Naive thymus-derived CD4-positive, alpha-beta T cell (primary cell): Measurements from ENCODE around the gene RAB31. TPM values are rescaled to one million over a fixed set of nuclear protein-coding genes. Genes with fewer than 3 reads are reported as not detected.

Source experiments
- ATAC-seq: fragments of 150-1000 bp; cut with Tn5 transposase; 2 replicates; pipeline ENCODE4 v1.10.0; 2021; ENCODE audit warnings: mild to moderate bottlenecking, moderate library complexity
- CTCF ChIA-PET: fragments of 350-600 bp; sonication (Branson Sonifier 250); formaldehyde crosslinking; loops from one replicate; lab custom pipeline; 2021; ENCODE audit warnings: antibody characterized with exemption; lab: Charles Lee
- POLR2A ChIA-PET: fragments of 350-600 bp; sonication (Branson Sonifier 250); formaldehyde crosslinking; loops from one replicate; lab custom pipeline; 2021; ENCODE audit warnings: antibody characterized with exemption, inconsistent platforms; lab: Charles Lee
- DNase-seq, 9 donors: peaks; one replicate each; pipeline versions ENCODE4 v3.0.0 to v3.0.0-alpha.2; 2020 to 2022; ENCODE audit warnings: mixed read lengths in 1 of 9
- H3K27ac ChIP-seq: one replicate; pipeline ENCODE4 v1.7.0; 2013; ENCODE audit warnings: mild to moderate bottlenecking, low read depth, low read length, moderate library complexity
- H3K27me3 ChIP-seq, 2 donors: one replicate each; pipeline ENCODE4 v1.7.0; 2013; ENCODE audit warnings: low read length in 2 of 2, mild to moderate bottlenecking in 2 of 2, moderate library complexity in 2 of 2; ENCODE audit not compliant: control insufficient read depth in 2 of 2, insufficient read depth in 2 of 2
- H3K36me3 ChIP-seq, 3 experiments: 1 replicate in 2 of 3; 2 replicates in 1 of 3; pipeline ENCODE4 v1.7.0; 2013; ENCODE audit warnings: low read length in 3 of 3, mild to moderate bottlenecking in 3 of 3, moderate library complexity in 1 of 3; ENCODE audit not compliant: insufficient read depth in 3 of 3, control insufficient read depth in 2 of 3
- H3K4me1 ChIP-seq, 2 donors: one replicate each; pipeline ENCODE4 v1.7.0; 2013; ENCODE audit warnings: low read length in 2 of 2, mild to moderate bottlenecking in 2 of 2, moderate library complexity in 1 of 2; ENCODE audit not compliant: control insufficient read depth in 2 of 2, insufficient read depth in 2 of 2
- H3K4me3 ChIP-seq: 2 replicates; pipeline ENCODE4 v1.7.0; 2013; ENCODE audit warnings: mild to moderate bottlenecking, low read length
- H3K9me3 ChIP-seq, 3 experiments: 1 replicate in 2 of 3; 2 replicates in 1 of 3; pipeline ENCODE4 v1.7.0; 2013; ENCODE audit warnings: low read length in 3 of 3; ENCODE audit not compliant: control insufficient read depth in 2 of 3
- H3K27ac Mint-ChIP-seq, 9 donors: one replicate each; pipeline ENCODE4 v1.8.0; 2020 to 2022; ENCODE audit warnings: mixed read lengths in 9 of 9, mild to moderate bottlenecking in 8 of 9, moderate library complexity in 5 of 9, inconsistent platforms in 2 of 9
- H3K27me3 Mint-ChIP-seq, 5 donors: one replicate each; pipeline ENCODE4 v1.8.0; 2021 to 2022; ENCODE audit warnings: mixed read lengths in 5 of 5, mild to moderate bottlenecking in 1 of 5
- H3K36me3 Mint-ChIP-seq, 5 donors: one replicate each; pipeline ENCODE4 v1.8.0; 2020 to 2022; ENCODE audit warnings: mixed read lengths in 5 of 5, mild to moderate bottlenecking in 3 of 5, inconsistent platforms in 1 of 5
- H3K4me1 Mint-ChIP-seq, 7 donors: one replicate each; pipeline ENCODE4 v1.8.0; 2020 to 2022; ENCODE audit warnings: mixed read lengths in 7 of 7, mild to moderate bottlenecking in 3 of 7, inconsistent platforms in 1 of 7
- H3K4me3 Mint-ChIP-seq, 10 donors: one replicate each; pipeline ENCODE4 v1.8.0; 2020 to 2022; ENCODE audit warnings: mild to moderate bottlenecking in 10 of 10, mixed read lengths in 10 of 10, moderate library complexity in 6 of 10, inconsistent platforms in 2 of 10
- H3K9me3 Mint-ChIP-seq, 11 donors: one replicate each; pipeline ENCODE4 v1.8.0; 2020 to 2022; ENCODE audit warnings: mixed read lengths in 11 of 11, mild to moderate bottlenecking in 4 of 11, inconsistent platforms in 1 of 11, moderate library complexity in 1 of 11
- intact Hi-C, 2 donors: fragments of 100-400 bp; cut with micrococcal nuclease; formaldehyde crosslinking; loops; one replicate each; pipeline ENCODE4 v1.15.1; 2023
- polyA plus RNA-seq, 2 donors: library from polyadenylated mRNA; unstranded; fragments of 300-500 nt; fragmentation: Illumina TruSeq; gene quantifications; one replicate each; pipeline ENCODE4 v1.2.3, GENCODE V29; 2021
- total RNA-seq, 6 experiments: library from RNA in 5 of 6; stranded (reverse) in 5 of 6; gene quantifications; 1 replicate in 5 of 6; 2 replicates in 1 of 6; pipeline ENCODE4 v1.2.3 and lab custom pipeline; 2021 to 2026

Gene RAB31
- total RNA-seq (10 to 100 TPM in 1 of 5 experiments, 1 to 10 TPM in 4; 1.1 to 48.6 (median 2.3) TPM), polyA plus RNA-seq (under 1 TPM; 0.41 to 0.76 TPM), total RNA-seq (lab: John Stamatoyannopoulos, UW) (0.54 reads per million)

GRCh38 chr18:9708057-9708433 is at the start of gene RAB31:
TSS of gene RAB31 (plus strand) at chr18:9708301. CDS start at chr18:9708406, 105 bp downstream.
- Mint-ChIP-seq H3K27me3 (peaks cover 71 to 88% (median 81%) of the 10 kb centered on the region in 5 donors), H3K9me3 (no peaks in the 10 kb centered on the region), H3K27ac (no peak within 1 kb of the TSS), H3K36me3 (no peaks in the 10 kb centered on the region), H3K4me1 (peaks cover 0 to 36% (median 29%) of the 10 kb centered on the region in 7 donors), H3K4me3 (peak within 1 kb of the TSS; percentile 58 to 81 (median 74))
- intact Hi-C loops, result loop anchor here in 1 of 2 donors (10.0 kb wide), 1 partner anchor 93 kb away; the partner anchor contains the start of gene PPP4R1
- CTCF ChIA-PET, result no interaction called here
- Histone ChIP-seq H3K27me3 (peaks cover 3 to 4% of the 10 kb centered on the region in 2 donors), H3K27ac (no peak within 1 kb of the TSS), H3K36me3 (no peaks in the 10 kb centered on the region), H3K9me3 (no peaks in the 10 kb centered on the region), H3K4me3 (no peak within 1 kb of the TSS), H3K4me1 (no peaks in the 10 kb centered on the region)
- POLR2A ChIA-PET, result no interaction called here
- DNase-seq (peak in 2 of 9 donors; percentile 31 to 39), ATAC-seq (peak; percentile 81)

GRCh38 chr18:9659499-9660375 is 48.4 kb upstream of the RAB31 start:
- intact Hi-C loops, result no loop called here
- H3K27ac ChIP-seq, result no peak overlapping the region
- Mint-ChIP-seq H3K27me3 (peaks cover 0 to 11% (median 3%) of the 10 kb centered on the region in 5 donors), H3K27ac (no peak overlapping the region), H3K36me3 (no peaks in the 10 kb centered on the region), H3K4me3 (no peak overlapping the region), H3K4me1 (peaks cover 0 to 5% (median 0%) of the 10 kb centered on the region in 7 donors), H3K9me3 (no peaks in the 10 kb centered on the region)
- ChIA-PET POLR2A (no interaction called here), CTCF (no interaction called here)
- no peaks in the 10 kb centered on the region for H3K4me1 ChIP-seq
- H3K27me3 ChIP-seq, result no peaks in the 10 kb centered on the region
- no peak for DNase-seq
- no peaks in the 10 kb centered on the region for H3K36me3 ChIP-seq
- H3K4me3 ChIP-seq, result no peak overlapping the region
- no peak for ATAC-seq
- no peaks in the 10 kb centered on the region for H3K9me3 ChIP-seq

- CTCF ChIA-PET, result no interaction called here
- H3K27me3 ChIP-seq, result no peaks in the 10 kb centered on the region
- Mint-ChIP-seq H3K36me3 (no peaks in the 10 kb centered on the region), H3K27ac (no peak overlapping the region), H3K9me3 (no peaks in the 10 kb centered on the region), H3K27me3 (peaks cover 0 to 8% (median 0%) of the 10 kb centered on the region in 5 donors), H3K4me3 (no peak overlapping the region), H3K4me1 (no peaks in the 10 kb centered on the region)
- no peak overlapping the region for H3K27ac ChIP-seq
- H3K4me3 ChIP-seq, result no peak overlapping the region
- DNase-seq (no peak), ATAC-seq (no peak)
- H3K9me3 ChIP-seq, result no peaks in the 10 kb centered on the region
- intact Hi-C loops, result loop anchor here in 1 of 2 donors (1.0 kb wide), 1 partner anchor 49 kb away; no protein-coding TSS in a partner anchor
- no peaks in the 10 kb centered on the region for H3K4me1 ChIP-seq
- no peaks in the 10 kb centered on the region for H3K36me3 ChIP-seq
- POLR2A ChIA-PET, result no interaction called here
Observed at GRCh38 chr18:9661564-9661963, 46.5 kb upstream of the RAB31 start.

- no peak overlapping the region for H3K27ac Mint-ChIP-seq
- no peaks in the 10 kb centered on the region for H3K9me3 Mint-ChIP-seq
- H3K4me3 Mint-ChIP-seq, result no peak overlapping the region
- no peaks in the 10 kb centered on the region for H3K36me3 ChIP-seq
- no peaks in the 10 kb centered on the region for H3K36me3 Mint-ChIP-seq
- H3K4me1 Mint-ChIP-seq, result no peaks in the 10 kb centered on the region
- peaks cover 0 to 8% (median 0%) of the 10 kb centered on the region in 5 donors for H3K27me3 Mint-ChIP-seq
- ChIA-PET POLR2A (no interaction called here), CTCF (no interaction called here)
- no peak for DNase-seq
- no peak overlapping the region for H3K4me3 ChIP-seq
- H3K27ac ChIP-seq, result no peak overlapping the region
- no peaks in the 10 kb centered on the region for H3K4me1 ChIP-seq
- ATAC-seq, result no peak
- no peaks in the 10 kb centered on the region for H3K9me3 ChIP-seq
- no peaks in the 10 kb centered on the region for H3K27me3 ChIP-seq
- intact Hi-C loops, result no loop called here
Observed at GRCh38 chr18:9663377-9663776, 44.7 kb upstream of the RAB31 start.

GRCh38 chr18:9665314-9665713 is 42.8 kb upstream of the RAB31 start:
- intact Hi-C loops, result no loop called here
- H3K4me1 ChIP-seq, result no peaks in the 10 kb centered on the region
- DNase-seq, result no peak
- no peak overlapping the region for H3K4me3 Mint-ChIP-seq
- ChIA-PET CTCF (no interaction called here), POLR2A (no interaction called here)
- H3K36me3 Mint-ChIP-seq, result no peaks in the 10 kb centered on the region
- H3K9me3 ChIP-seq, result no peaks in the 10 kb centered on the region
- H3K27ac Mint-ChIP-seq, result no peak overlapping the region
- no peaks in the 10 kb centered on the region for H3K36me3 ChIP-seq
- no peak overlapping the region for H3K4me3 ChIP-seq
- ATAC-seq, result no peak
- no peaks in the 10 kb centered on the region for H3K27me3 ChIP-seq
- peaks cover 0 to 8% (median 0%) of the 10 kb centered on the region in 5 donors for H3K27me3 Mint-ChIP-seq
- no peaks in the 10 kb centered on the region for H3K9me3 Mint-ChIP-seq
- H3K27ac ChIP-seq, result no peak overlapping the region
- H3K4me1 Mint-ChIP-seq, result no peaks in the 10 kb centered on the region

- H3K27ac ChIP-seq, result no peak overlapping the region
- no peaks in the 10 kb centered on the region for H3K27me3 ChIP-seq
- Mint-ChIP-seq H3K4me1 (no peaks in the 10 kb centered on the region), H3K27me3 (peaks cover 0 to 8% (median under 1%) of the 10 kb centered on the region in 5 donors), H3K9me3 (no peaks in the 10 kb centered on the region), H3K4me3 (no peak overlapping the region), H3K36me3 (no peaks in the 10 kb centered on the region), H3K27ac (no peak overlapping the region)
- ATAC-seq (no peak), DNase-seq (no peak)
- H3K4me1 ChIP-seq, result no peaks in the 10 kb centered on the region
- intact Hi-C loops, result no loop called here
- no peaks in the 10 kb centered on the region for H3K36me3 ChIP-seq
- POLR2A ChIA-PET, result no interaction called here
- H3K9me3 ChIP-seq, result no peaks in the 10 kb centered on the region
- no peak overlapping the region for H3K4me3 ChIP-seq
- CTCF ChIA-PET, result no interaction called here
Observed at GRCh38 chr18:9666548-9666947, 41.6 kb upstream of the RAB31 start.
